Raji (cell line): Measurements from ENCODE around the gene TTLL6.

Experiments used
- POLR2A ChIP-seq: IDR thresholded peaks from 2 replicates; pipeline ENCODE4 v1.6.1; 2011; ENCODE audit warnings: low read depth, low read length, control low read depth; ENCODE audit not compliant: insufficient read depth

TTLL6 gene

DNA sequence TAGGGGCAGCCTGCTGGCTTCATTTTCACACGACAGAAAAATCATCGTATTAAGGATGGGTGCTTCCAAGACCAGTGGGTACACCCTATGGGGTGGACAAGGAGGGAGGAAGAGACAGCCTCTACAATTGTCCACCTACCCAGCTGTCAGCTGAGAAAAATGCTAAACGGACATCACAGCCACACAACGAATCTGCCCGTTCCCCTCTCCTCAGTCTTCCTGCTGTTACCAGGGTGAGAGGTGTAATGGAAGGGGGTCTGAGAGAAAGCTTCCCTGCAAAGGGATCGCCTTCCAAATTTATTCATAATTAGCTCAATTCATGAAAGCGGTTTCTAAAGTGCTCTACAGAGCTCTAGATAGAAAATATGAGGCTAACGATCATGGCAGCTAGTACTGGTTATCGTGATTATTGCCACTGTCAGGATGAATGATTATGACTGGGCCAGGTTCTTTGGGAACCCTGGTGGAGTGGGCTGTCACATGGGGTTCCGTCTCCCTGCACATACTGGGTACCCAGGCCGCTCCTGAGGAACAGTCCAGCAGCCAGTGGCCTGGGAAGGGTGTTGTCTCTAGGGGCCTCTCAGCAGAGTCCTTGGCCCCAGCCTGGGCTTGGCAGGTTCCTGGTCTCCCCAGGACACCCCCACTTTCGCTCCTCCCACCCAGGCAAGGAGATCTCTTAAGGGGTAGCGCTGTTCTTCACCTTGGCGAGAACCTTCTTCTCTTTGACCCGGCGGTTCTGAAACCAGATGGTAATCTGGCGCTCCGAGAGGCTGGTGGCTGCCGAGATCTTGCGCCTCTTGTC, 90.7 kb downstream of the TTLL6 start:
- no peak for TF ChIP-seq POLR2A

DNA sequence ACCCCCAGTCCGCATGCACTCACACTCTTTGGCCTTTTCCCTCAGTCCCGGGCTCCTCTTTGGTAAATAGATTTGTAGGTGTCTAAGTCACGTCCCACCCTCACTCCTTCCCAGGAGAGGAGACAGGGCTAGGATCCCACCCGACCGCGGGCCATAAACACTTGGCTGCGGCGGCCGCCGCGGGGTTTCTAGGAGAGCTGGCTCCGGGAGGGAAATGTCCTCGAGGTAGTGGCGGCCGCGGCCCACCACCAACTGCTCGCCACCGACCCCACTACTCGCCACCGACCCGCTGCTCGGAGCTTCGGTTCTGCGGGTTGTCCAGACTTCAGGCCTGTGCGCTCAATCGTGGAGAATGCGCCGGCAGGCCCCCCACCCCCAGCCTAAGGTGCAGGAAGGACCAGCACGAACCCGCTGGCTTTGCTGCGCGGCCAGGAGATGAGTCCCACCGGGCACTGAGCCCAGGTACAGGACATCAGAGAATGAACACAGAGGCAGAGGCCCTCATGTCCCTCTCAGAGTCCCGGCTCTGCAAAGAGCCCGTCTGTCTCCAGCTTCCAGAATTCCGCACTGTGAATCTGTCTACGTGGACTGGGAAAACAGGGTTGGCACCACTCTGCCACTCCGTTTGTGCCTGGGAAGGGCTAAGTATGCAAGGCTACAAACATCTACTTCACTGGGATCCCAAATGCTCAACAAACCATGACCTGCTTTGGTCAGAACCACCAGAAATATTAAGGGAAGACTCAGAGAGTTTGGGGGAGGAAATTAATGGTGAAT, 91.6 kb downstream of the TTLL6 start:
- TF ChIP-seq POLR2A: no peak

DNA sequence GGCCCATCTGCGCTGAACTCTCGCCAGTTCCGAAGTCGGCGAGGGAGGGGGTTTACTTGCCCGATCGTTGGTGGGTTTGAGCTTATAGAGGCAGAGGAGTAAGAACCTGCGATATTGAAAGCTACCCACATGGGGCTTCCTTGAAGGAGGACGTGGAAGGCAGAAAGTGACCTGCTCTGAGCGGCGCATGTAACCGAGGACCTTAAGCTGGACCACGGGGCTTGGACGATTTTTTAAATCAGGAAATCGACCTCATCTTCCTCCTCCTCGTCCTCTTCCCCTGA, 92.1 kb downstream of the TTLL6 start:
- no peak for TF ChIP-seq POLR2A

DNA sequence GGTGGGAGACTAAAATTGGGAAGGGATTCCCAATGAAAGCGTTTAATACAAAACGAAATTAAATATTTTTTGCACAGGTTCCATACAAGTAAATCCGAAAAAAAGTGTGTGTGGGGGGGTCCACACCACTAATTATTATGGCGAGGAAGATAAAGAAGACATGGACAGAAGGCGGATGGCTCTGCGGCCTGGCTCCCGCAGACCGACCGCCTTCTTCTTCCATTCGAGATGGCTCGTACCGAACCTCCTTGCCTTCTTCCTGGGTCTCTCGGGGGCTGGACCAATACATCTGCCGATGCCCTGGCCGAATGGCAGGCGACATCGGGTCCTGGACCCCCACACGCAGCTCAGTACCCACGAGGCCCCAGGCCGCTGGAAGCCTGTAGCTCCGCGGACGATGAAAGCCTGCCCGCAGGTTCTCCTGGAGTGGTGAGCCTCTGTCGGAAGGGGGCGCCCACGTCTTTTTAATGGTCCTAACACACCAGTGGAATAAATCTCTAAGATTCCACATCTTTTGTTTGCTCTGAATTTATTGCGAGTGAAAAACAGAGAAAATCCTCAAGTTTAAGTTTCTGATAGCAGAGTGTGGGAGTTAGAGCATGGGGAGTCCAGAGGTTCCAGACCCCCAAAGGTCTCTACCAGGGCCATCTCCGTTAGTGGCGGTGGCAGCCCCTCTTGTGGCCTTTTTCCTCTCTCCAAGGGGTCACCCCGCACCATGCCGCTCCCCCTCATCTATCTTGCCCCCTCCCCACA, 92.6 kb downstream of the TTLL6 start:
- TF ChIP-seq POLR2A: no peak

DNA sequence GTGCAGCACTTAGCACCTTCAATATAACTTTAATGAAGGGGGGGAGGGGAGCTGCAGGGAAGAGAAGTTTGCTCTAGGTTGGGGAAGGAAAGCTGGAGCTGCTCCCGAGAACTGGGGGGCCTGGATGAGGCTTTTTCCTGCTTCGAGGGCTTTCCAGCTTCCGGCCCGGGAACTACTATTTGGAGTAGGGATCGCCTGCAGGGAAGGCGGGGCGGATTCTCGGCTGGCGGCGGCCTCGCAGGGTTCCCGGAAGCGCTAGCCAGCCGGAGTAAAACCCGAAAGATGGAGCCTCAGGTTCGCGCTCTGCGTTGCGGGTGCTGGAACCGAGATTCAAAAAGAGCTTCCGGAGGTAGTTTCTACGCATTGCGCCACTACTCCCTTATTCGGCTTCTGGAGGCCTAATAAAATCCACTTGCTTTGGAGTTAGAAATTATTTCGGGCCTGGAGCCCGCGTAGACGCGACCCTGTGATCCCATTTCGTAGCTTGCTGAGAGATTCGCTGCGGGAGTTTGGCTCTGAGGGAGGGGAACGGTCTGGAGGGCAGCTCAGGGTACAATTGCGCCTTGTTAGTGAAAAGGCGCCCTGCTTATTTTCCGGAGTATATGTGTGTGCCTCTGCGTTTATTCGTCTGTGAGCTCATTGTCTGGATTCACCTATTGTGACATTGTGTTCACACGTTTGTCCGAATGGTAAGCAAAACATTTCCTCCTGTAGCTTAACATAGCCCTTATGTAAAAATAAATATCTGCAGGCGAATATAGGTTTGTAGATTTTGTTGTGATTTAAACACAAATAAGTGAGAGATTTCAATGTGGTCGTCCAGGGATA, 93.4 kb downstream of the TTLL6 start:
- no peak for TF ChIP-seq POLR2A

DNA sequence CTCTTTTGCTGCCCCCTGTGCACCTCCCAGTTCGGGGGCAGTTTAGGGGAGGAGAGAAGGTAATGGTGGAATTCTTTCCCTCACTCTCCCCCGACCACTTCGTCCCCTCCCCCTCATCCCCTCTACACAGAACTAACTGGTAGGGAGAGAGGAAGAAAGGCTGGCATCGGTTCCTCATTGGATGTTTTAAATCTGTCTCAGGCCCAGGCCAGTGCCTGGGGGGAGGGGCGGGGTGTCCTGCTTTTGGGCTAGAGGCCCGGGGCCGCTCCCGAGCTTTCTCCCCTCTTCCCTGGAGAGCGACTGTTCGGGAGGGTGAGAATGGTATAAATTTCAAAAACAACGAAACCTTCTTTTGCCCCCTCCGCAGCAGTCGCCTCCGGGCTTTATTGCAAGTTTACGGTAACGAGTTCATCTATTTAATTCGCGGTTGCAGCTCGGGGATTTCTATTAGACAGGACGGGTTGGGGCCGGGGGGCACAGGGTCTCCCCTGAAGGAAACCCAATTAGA, 94.1 kb downstream of the TTLL6 start, which contains the start of gene PRAC2:
TSS of gene PRAC2 (plus strand) at position 271 of the 508 bp plus-strand sequence. CDS start 1,226 bp downstream, outside the sequence.
- no peak for TF ChIP-seq POLR2A

DNA sequence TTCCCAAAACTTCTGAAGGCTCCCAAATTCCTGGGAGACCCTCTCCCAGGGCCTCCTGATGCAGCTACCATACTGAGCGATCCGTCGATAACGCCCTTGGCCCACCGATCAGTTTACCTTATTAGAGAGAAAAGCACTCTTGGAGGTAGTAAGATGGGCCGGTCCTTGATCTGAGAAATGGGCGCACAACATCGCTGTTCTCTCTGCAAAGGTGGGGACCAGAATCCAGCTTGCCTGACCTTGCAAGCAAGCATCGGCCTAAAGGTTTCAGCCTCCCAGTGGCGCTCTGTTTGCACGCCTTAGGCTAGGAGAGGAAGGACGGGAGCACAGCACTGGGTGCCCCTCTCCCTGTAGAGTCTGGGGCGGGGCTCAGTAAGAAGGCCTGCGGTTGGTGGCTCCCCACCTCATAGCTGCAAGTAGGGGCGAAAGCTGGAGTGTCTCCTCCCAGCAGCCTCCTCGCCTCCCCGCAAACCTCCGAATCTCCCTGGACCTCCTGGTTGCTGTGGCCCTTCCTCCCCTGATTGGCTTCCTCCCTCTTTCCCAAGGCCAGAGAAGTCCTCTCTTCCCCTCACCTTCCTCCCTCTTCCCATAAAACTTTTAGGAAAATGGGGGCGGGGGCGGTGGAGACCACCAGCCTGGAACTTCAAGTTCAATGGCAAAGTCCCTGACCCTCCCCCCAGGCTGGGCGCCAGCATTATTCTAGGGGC, 94.7 kb downstream of the TTLL6 start, which contains the start of gene PRAC1:
TSS of gene PRAC1 (minus strand) at position 318 of the 707 bp plus-strand sequence. CDS start at position 192, 126 bp downstream.
- no peak for TF ChIP-seq POLR2A

DNA sequence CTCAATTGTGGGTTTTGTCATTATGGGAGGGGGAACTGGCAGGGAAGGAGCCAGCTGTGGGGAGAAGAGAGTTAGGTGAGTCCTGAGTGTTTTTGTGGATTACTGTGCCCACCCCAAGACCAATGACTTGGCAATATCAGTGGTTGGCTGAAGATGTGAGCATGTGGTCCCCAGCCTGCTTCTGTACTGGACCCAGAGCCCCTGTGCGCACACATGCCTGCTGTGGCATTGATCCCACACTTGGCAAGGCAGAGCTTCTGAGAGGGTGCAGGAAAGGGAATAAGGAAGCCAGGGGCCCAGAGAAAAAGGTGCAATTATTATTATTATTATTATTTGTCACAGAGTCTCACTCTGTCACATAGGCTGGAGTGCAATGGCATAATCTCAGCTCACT, 96.0 kb downstream of the TTLL6 start:
- no peak for TF ChIP-seq POLR2A

DNA sequence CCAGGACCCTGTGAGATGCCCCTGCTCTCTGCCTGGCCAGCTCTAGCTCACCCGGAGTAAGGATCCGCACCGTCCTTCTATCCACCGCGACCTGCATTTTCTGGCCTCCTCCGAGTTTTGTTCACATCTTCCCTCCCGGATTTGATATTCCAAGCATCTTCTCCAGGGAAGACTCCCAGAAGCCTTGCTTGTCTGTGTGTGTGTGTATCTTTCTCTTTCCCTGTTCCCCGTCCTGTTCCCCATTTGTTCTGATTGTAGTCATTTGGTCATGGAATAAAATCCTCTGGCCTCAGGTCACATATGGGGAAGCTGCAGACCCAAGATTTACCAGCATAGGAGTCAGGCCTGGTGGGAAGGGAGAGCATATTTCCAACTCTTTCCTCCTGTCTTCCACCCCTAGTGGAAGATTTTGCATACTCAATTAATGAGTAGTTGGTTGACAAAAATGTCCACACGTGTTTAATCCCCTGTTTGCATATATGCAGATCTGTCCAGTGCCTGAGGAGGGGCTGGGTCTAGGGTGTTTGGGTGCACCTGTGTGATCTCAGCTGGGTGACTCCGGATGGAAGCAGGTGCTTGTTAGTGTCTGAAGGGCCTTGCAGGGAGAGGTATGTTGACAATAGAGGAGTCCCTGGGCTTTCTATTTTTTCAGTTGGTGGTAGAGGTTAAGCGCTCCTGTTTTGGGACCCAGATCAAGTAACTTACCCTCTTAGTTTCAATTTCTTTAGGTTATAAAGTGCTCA, 96.6 kb downstream of the TTLL6 start:
- TF ChIP-seq POLR2A: no peak

DNA sequence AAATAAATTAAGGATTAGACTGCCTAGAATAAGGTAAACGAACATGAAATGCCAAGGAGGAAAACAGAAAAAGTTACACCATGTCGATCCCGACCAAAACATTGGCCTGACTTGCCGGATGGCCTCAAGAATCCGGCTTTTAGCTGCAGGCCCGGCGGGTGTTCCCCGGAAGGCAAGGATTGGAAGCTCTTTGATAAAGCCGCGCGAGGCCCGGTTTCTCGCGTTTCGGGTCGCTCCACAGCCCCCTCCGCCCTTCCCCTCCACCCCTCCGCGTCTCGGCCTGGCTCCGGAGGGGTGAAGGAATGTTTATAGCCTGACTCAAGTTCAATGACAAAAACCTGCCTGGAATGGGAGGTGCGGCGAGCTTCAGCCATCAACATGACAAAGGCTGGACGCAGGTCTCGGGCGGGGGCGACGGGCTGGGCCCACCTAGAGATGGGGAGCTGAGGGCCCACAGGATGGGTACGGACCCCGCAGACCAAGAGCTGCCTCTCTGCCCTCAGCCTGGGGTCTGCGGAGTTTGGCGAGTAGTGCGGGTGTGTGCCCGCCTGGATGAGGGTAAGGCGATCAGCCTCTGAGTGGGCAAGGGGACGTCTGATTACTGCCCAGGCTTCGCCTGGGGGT, 97.3 kb downstream of the TTLL6 start:
- no peak for TF ChIP-seq POLR2A

DNA sequence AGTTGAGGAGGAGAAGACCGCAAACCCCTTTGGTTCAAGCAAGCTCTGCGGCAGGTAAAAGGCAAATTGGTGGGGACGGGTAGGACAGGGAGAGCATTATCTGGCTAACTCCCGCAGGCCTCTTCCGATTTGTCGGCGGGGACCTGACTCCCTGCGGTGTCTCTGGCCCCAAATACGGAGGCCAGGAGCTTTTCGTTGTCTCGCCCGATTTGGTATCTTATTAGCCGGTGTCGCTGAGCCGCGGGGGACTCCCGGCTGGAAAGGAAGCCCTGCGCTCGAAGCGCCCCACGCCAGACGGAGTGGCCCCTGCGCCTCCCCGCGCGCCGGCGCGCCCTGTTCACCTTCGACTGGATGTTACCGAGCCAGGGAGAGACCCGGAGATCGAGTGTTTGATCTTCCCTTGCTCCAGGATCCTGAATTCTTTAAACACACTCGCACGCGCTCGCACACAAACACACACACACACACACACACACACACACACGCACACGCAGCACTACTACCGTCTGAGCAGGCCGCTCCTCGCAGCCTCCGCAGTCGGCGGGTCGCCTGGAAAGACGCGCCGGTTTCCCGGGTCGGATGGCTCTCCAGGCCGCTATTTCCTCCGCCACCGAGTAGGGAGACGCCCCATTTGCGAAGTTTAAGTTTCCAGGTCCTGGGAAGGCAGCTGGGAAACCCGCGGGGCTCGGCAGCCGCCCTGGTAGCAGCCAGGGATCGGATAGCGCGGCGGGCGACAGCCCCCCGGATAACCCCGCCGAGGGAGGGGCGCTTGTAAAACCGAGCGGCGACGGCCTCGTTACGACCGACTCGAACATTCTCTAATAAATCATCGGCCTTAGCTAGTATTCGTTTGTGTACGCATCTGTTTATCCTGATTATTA, 98.0 kb downstream of the TTLL6 start:
- TF ChIP-seq POLR2A: no peak

DNA sequence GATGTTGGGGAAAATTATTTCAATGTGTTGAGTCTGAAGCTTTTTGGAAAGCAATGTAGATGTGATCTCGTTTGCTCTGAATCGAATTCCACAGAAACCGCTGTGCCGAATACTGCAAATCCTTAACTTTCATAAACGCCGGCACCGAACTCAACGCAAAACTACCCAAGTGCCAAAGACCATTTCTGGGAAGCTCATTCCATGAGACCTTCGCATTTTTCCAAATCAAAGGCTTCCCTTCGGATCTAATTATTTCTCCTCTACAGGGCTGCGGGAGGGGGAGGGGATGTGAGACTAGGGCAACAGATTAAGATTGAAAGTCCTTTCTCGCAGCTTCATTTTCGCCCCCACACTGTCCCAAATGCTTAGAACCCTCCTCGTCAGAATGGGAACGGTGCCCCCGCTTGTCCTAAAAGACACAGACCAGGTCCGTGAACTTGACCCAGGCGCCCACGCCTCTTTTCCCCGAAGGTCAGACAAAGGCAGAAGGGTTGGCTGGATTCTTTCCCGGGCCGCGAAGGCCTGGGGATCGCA, 98.7 kb downstream of the TTLL6 start:
- no peak for TF ChIP-seq POLR2A
